ENCODE data around the gene METTL25B.

- TF ChIP-seq CTCF (IDR thresholded peaks at IDR 0.05; ENCODE audit: poor library complexity, severe bottlenecking) = no peak
- no peak for TF ChIP-seq EZH2 (IDR thresholded peaks at IDR 0.05; ENCODE audit: borderline replicate concordance, insufficient read depth, low read length, poor library complexity, severe bottlenecking)
- TF ChIP-seq EP300 (conservative IDR thresholded peaks at IDR 0.05; ENCODE audit: poor library complexity, severe bottlenecking) = no peak
- TF ChIP-seq POLR2AphosphoS5 (IDR thresholded peaks at IDR 0.05) = no peak
- no peak for TF ChIP-seq MXI1 (conservative IDR thresholded peaks at IDR 0.05; ENCODE audit: poor library complexity, severe bottlenecking)
- TF ChIP-seq REST (IDR thresholded peaks at IDR 0.05; ENCODE audit: borderline replicate concordance) = no peak
Measured at GRCh38 chr1:156738407-156738806, 10.1 kb downstream of the METTL25B start.
